Activated T-cell treated with anti-CD3 and anti-CD28 coated beads, Interleukin-2, amount 50 U/mL, for 48 hours (primary cell): ENCODE measurements around the gene RLIM.
"Not testable (repeated sequence)": the region's sequence is repeated elsewhere in the genome, so short reads cannot be mapped to it uniquely, and the experiment has no call there.

Experiments used
- DNase-seq, 2 experiments: peaks; one replicate each; pipeline ENCODE4 v3.0.0-alpha.2; 2020

The RLIM gene

GRCh38 chrX:74614093-74614909 lies at the start of gene RLIM:
RLIM (minus strand) TSS chrX:74614624; CDS start chrX:74595977, 18,647 bp downstream.
- DNase-seq = peak; percentile 91

DNA sequence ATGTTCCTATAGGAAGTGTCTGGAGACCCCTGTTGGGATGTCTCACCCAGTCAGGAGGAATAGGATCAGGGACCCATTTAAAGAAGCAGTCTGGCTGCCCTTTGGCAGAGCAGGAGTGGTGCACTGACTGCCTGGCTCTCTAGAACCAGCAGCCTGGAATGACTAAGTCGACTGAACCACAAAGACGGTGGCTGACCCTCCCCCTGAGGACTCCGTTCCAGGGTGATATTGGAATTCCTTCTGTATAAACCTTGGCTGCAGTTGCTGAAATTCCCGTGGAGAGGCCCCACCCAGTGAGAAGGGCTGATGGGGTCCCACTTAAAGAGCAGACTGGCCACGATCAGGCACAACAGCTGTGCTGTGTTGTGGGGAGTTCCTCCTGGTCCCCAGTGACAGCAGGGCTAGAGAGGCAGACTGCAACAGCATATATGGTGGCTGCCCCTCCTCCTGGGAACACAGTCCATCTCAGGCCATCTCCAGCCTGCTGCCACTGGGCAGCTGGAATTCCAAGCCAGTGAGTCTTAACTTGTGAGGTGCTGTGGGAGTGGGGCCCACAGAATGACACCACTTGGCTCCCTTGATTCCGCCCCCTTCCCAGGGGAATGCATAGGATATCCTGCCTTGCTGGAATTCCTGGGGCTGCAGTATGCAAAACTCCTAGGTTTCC lies 41.8 kb upstream of the RLIM start:
- no peak for DNase-seq

- DNase-seq = not testable (repeated sequence)
These were observed 40.5 kb upstream of the RLIM start for GRCh38 chrX:74654953-74655352.

DNA sequence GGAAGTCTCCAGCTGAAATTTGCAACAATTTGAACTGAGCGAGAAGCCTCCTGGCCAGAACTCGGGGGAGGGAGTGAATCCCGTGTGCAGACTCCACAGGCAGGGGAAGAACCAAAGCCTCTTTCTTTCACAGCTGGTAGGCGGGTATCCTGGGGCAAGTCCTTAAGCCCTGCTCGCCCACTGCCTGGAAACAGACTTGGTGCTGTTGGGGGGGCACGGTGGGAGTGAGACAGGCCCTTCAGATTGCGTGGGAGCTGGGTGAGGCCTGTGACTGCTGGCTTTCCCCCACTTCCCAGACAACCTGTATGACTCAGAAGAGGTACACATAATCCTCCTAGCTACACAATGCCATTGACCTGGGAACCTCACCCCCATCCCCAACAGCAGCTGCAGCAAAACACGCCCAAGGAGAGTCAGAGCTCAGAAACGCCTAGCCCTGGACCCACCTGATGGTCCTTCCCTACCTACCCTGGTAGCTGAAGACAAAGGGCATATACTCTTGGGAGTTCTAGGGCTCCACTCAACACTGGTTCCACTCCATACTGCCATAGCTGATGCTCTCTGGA lies 22.4 kb upstream of the RLIM start:
- DNase-seq = no peak

GRCh38 chrX:74613370-74614092 lies 893 bp downstream of the RLIM start:
- DNase-seq = no peak

DNA sequence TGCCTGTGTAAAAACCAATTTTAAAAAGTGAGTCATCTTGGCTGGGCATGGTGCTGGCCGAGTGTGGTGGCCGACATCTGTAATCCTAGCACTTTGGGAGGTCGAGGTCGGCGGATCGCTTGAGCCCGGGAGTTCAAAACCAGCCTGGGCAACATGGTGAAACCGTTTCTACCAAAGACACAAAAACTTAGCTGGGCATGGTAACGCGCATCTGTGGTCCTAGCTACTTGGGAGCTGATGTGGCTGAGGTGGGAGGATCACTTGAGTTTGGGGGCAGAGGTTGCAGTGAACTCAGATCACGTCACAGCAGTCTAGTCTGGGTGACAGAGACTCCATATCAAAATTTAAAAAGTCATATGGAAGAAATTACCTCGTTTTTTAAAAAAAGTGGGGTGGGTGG lies 7.6 kb downstream of the RLIM start:
- DNase-seq = no peak

DNA sequence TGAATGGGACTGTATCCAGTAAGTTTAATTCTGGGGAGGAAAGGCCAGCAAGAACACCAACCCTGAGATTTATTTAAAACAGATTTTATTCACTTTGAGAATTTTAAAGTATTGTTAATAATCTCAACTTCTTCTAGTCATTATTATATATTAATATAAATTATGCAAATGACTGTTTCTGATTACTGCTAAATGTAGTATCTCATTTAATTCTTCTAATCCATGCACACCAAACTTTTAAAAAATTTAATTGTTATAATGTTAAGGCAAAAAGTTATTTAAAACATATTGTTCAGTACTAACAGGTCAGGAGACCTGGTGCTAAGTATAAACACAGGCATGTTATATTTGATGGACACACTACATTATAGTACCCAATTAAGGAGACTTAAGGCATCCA lies 8.1 kb downstream of the RLIM start:
- DNase-seq = no peak

GRCh38 chrX:74603040-74603439 lies 11.4 kb downstream of the RLIM start:
- DNase-seq = no peak

DNA sequence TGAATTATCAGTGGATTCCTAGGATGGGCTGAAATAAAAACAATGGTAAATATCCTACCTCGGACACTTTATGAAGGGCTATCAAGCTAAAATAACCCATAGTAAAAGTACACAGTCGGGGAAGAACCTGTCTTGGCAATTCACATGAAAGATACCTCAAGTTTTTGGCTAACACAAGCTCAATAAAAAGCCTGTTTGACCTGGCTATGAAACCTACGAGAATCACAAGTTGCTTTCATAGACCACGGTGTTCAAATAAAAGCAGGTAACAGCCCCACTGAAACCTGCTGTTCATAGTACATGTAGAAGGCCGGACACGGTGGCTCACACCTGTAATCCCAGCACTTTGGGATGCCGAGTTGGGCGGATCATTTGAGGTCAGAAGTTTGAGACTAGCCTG lies 12.3 kb downstream of the RLIM start:
- no peak for DNase-seq

DNA sequence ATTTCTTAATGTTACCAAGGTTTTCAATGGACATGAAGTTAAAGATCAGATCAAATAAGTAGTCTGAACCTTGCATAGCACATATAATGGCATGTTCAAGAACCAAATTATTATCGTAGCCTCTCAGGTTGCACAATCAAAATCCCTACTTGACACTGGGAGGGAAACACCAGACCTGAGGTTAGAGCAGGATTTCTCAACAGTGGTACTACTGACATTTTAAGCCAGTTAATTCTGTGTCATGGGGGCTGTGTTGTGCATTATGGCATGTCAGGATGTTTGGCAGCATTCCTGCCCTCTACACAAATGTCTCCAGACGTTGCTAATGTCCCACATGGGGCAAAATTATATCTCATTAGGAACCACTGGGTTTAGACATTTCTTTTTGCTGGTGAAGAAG lies 20.8 kb downstream of the RLIM start:
- DNase-seq = no peak

- DNase-seq = no peak
These were observed 28.7 kb downstream of the RLIM start for GRCh38 chrX:74585766-74586165.

DNA sequence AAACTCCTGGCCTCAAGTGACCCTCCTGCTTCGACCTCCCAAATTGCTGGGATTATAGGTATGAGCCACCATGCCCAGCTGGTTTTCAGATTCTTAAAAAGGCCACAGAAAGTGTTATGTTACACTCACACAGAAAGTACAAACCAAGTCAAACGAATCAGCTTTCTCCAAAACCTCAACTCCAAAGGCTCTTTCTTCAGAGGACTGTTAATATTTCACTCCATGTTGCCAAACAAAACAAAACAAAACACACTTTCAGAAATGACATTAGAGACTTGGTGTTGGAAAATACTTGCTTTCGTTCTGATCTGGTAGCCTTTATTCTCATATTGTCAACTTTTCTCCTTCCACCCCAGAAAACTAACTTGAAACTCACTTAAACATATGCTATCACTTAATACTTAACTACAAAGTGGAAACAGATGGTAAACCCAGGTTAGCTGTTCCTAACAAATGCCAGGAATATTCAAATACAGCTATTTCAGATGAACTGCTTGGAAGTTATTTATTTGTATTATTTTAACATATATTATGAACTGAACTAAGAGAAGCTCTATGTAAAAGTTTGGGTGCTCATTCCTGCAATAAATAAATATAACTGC lies 34.7 kb downstream of the RLIM start:
- no peak for DNase-seq

GRCh38 chrX:74578137-74578536 lies 36.3 kb downstream of the RLIM start:
- peak; percentile 29 to 30 for DNase-seq

DNA sequence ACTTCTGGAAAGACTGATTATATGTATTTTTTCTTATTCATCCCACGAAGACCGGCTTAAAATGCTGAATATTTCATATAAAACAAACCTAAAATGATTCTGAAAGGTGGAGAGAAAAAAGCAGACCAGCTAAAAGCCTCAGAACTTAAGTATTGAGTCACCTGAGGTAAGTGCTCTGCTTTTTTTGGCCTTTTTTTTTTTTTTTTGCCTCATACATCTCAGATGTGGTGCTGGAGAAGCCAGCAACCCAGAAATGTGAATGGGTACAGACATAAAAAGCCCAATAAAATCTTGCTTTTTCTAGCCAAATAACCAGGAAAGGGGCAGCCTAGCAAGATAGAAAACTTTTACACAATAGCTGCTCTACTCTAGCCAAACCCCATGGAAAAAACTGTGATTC lies 57.0 kb downstream of the RLIM start:
- DNase-seq = no peak

DNA sequence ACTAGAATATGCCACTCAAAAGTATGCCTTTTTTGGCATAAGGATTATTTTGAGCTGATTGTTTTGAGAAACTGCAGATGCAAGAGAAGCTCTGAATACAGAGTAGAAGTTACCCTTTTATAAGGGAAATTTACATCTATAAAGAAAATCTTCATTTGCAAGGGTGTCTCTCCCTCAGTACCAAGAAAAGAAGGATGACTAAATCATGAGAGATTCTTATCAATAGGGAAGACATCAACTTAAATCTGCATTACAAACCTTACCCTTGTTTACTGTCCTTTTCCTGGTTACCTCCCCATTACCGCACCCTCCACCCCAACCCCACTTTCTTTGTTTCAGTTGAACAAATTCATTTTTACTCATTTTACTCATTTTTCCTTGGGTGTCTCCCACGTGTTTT lies 62.5 kb downstream of the RLIM start:
- no peak for DNase-seq

DNA sequence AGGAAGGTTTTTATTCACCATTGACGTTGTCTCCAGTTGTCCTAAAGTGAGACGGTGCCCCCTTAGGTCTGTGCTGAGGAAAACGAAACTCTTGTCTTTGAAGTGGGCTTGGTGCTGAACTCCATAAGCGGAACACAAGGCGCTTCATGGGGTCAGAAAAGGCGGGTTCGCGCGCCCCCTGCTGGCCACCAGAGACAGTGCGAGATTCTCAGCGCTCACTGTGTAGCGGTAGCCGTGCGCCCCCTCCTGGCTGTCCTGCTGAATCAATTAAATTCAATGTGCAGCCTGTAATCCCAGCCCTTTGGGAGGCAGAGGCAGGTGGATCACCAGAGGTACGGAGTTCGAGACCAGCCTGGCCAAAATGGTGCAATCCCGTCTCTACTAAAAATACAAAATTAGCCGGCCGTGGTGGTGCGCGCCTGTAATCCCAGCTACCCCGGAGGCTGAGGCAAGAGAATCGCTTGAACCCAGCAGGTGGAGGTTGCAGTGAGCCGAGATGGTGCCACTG lies 64.1 kb downstream of the RLIM start:
- peak; percentile 91 to 92 for DNase-seq

DNA sequence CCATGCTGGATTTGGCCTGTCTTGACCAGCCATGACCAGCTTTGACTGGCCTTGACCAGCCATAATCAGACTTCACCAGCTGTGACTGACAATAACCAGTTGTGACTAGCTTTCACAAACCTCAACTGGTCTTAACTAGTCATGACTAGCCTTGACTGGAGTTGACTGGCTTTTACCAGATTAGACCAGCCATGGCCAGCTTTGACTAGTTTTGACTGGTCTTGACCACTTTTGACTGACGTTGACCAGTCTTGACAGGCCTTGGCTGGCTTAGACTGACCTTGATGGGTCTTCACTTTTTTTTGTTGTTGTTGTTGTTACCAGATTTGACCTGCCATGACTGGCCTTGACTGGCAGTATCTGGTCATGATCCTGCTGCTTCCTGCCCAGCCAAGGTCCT lies 67.4 kb downstream of the RLIM start:
- no peak for DNase-seq

- DNase-seq = peak in 1 of 2 experiments; percentile 12
These were observed 68.4 kb downstream of the RLIM start for GRCh38 chrX:74545880-74546523.

GRCh38 chrX:74540635-74541249 lies 73.7 kb downstream of the RLIM start:
- DNase-seq = peak in 1 of 2 experiments; percentile 26

- DNase-seq = no peak
These were observed 77.5 kb downstream of the RLIM start for GRCh38 chrX:74536832-74537371.

GRCh38 chrX:74536152-74536831 lies 78.1 kb downstream of the RLIM start:
- DNase-seq = peak; percentile 49 to 63
